Fibroblast of skin of right biceps (primary cell): ENCODE measurements around the gene PPIH.
"Not testable (repeated sequence)": the region's sequence is repeated elsewhere in the genome, so short reads cannot be mapped to it uniquely, and the experiment has no call there.

ENCODE experiments used
- DNase-seq: peaks from one replicate; pipeline ENCODE4 v3.0.0-alpha.2; 2013

PPIH gene

DNA sequence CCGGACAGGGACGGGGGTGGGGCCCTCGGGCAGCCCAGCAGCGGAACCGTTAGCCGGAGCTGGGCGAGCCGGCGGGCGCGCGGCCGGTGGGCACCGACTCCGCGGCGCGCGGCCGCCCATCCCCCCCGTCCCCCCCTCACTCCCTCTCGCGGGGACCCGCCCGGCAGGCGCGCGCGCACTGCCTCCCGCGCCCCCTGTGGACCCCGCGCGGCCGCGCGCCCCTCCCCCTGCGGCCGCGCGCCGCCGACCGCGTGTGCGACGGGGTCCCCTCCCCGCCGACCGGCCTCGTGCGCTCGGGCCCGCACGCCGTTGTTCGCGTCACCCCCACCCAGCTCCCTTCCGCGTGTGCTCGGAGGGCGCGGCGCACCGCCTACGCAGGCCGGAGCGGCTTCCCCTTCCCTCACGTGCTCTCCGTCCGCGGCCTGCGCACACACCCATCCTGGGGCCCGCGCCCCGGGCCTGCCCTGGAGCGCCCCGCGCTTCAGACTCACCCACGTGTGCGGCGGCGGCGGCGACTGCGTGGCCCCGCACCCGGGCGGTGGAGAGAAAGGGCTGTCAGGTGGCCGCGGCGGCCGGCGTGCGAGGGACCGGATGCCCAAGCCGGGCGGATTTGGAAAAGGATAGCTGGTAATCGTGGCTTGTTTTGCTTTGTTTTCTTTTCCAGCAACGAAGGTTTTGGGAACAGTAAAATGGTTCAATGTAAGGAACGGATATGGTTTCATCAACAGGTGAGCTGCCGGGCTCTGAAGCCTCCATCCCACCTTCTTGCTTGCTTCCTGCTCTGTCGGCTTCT lies 24.7 kb downstream of the PPIH start:
- peak; percentile 61 for DNase-seq

GRCh38 chr1:42684139-42684538 lies 25.9 kb downstream of the PPIH start:
- peak; percentile 7 for DNase-seq

- no peak for DNase-seq
Measured at GRCh38 chr1:42686418-42686817, 28.2 kb downstream of the PPIH start.

GRCh38 chr1:42689912-42690311 lies 31.7 kb downstream of the PPIH start:
- DNase-seq: no peak

DNA sequence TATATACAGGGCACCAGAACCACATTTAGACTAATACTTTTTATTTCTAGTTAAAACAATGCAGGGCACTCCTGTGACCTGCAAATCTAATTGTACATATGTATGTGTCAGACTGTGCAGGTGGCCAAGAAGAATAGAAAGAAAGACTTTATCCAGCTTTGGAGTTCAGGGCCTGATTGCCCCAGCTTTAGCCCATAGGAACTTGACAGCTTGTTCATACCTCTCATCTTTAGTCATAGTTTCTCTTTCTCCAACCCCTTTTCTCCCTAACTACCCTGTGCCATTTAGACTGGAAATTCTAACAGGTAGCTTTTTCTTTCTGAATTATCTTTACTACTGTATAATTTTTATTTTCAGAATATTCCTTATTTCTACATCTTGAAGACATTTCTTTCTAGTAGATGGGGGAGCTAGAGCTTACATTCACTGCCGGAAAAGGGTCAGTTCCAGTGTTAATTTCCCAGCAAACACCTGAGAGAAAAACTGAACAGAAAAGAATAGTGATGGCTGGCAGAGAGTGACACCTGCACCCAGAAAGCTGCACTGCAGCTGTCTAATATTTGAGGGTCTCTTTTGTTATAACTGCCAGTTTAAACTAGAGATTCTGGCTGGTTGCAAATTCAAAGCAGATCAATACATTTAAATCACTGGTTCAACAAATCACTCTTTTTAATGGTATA lies 32.4 kb downstream of the PPIH start:
- DNase-seq: no peak

DNA sequence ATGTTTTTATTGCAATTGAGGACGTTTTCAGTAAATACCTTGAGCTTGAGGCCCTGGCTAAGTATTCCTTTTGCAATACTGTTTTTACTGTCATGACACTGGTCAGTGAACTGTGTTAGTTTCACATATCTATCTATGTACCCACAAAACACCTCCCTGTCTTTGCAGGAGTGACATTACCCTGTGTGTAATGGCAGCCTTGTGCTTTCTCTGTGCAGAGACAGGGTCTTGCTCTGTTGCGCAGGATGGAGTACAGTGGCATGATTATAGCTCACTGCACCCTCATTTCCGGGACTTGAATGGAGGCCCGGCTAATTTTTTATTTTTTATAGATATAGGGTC lies 32.9 kb downstream of the PPIH start:
- no peak for DNase-seq

DNA sequence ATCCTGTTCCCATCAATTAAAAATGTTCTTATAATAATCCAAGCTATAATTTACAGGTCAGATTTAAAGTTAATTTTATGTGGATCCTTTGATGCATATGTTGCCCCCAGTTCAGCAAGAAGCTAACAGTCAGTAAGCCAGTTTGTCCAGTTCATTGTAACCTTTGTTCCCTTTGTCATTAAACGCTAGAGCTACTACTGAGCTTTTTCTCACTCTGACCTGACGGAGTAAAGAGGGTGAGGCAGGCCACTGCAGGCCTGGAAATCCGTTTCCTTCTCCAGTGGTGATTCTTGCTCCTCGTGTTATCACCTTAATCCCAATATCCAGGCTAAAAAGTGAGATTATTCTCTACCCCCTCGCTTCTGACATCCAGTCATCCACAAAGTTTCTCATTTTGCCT lies 34.2 kb downstream of the PPIH start:
- no peak for DNase-seq

GRCh38 chr1:42692911-42693310 lies 34.7 kb downstream of the PPIH start:
- no peak for DNase-seq

DNA sequence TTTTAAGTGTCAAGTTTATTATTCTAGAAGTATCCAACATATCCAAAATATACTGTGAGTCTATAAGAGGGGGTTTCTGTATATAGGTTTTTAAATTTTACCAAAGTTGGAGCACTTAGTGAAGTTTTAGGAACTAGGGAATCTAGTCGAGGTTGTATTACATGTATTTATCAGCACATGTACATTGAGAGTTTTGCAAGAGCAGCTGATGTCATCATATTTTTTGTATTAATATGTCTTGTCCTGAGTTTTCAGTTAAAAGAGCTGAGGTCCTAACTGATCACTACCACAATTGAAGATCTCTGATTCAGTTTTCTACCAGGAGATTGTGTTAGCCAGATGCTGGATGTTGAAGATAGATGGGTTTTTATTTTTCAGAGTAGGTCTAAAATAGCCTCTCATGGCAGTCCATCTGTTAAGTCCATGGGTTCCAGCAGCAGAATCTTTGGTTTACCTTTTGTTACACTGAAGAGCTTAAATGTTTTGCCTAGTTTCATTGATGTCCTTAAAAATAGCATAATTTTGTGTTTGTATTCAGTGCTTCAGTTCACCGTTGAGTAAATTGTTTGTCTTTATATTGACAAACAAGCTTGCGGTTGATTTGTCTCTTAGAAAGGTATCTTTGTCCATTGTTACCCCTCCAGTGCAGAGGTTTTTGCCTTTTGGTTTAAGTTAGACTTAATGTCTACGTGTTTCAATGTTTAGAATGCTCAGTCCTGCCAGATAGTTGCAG lies 40.0 kb downstream of the PPIH start:
- DNase-seq: no peak

DNA sequence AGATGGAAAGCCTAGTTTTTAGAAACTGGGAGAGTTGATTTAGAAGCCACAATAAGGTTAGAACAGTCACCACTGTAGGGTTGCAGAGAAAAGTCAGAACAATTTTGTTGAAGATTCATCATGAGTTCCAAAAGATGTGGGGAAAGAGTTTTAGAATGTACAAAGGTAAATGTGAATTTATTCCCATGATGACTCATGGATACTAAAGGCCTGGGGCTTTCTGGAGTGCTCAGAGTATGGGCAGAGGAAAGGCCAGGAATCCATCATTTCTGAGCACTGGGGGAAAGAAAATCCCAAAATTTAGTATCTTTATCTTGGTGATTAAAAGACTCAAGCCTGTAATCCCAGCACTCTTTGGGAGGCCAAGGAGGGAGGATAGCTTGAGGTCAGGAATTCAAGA lies 41.8 kb downstream of the PPIH start:
- DNase-seq: no peak

GRCh38 chr1:42703888-42704464 lies 45.8 kb downstream of the PPIH start:
- no peak for DNase-seq

- not testable (repeated sequence) for DNase-seq
Measured at GRCh38 chr1:42712808-42713207, 54.6 kb downstream of the PPIH start.

DNA sequence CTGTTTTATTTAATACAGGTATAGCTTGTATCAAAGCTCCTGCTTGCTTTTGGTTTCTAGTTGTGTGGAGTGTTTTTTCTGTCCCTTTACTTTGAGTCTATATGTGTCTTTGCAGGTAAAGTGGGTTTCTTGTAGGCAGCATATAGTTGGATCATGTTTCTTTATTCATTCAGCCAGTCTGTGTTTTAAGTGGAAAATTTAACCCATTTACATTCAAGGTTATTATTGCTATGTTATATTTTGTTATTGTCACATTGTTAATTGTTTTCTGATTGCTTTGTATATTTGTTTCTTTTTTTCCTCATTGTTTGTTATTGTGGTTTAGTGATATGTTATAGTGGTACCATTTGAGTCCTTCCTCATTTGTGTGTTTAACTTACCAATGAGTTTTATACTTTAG lies 55.1 kb downstream of the PPIH start:
- no peak for DNase-seq

DNA sequence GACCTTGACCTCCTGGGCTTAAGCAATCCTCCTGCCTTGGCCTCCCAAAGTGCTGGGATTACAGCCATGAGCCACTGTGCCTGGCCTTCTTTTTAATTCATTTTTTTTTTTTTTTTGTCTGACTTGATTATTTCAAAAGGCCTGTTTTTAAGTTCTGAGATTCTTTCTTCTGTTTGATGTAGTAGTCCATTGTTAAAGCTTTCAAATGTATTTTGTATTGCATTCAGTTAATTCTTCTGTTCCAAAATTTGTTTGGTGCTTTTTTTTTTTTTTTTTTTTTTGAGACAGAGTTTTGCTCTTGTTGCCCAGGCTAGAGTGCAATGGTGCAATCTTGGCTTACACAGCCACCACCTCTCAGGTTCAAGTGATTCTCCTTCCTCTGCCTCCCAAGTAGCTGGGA lies 56.2 kb downstream of the PPIH start:
- not testable (repeated sequence) for DNase-seq

GRCh38 chr1:42720868-42721267 lies 62.6 kb downstream of the PPIH start:
- no peak for DNase-seq

DNA sequence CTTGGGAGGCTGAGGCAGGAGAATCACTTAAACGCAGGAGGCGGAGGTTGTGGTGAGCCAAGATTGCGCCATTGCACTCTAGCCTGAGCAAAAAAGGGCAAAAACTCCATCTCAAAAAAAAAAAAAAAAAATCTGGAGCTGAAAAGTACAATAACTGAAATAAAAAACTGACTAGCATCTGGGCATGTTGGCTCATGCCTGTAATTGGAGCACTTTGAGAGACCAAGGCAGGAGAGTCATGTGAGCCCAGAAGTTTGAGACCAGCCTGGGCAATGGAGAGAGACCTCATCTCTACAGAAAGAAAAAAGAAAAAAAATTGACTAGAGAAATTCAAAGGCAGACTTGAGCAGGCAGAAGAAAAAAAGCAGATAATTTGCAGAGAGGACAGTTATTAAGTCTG lies 63.7 kb downstream of the PPIH start:
- no peak for DNase-seq

DNA sequence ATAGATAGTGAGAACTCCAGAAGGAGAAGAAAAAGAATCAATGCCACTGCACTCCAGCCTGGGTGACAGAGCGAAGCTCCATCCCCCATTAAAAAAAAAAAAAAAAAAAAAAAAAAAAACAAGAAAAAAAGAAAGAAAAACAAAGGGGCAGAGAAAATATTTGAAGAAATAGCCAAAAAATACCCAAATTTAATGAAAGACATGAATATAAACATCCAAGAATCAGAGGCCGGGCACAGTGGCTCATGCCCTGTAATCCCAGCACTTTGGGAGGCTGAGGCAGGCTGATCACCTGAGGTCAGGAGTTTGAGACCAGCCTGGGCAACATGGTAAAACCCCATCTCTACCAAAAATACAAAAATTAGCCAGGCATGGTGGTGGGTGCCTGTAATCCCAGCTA lies 64.2 kb downstream of the PPIH start:
- DNase-seq: not testable (repeated sequence)

DNA sequence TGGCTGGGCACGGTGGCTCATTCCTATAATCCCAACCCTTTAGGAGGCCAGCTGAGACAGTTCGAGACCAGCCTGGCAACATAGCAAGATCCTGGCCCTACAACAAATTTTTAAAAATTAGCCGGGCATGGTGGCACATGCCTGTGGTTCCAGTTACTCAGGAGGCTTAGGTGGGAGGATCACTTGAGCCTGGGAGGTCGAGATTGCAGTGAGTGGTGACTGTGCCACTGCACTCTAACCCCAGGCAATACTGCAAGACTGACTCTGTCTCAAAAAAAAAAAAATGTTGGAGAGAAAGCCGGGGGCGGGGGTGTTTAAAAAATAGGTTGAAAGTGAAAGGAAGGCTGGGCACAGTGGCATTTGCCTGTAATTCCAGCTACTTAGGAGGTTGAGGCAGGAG lies 65.3 kb downstream of the PPIH start:
- DNase-seq: no peak

- not testable (repeated sequence) for DNase-seq
Measured at GRCh38 chr1:42725820-42726219, 67.6 kb downstream of the PPIH start.
